BJ (cell line): Measurements from ENCODE around the gene GREB1. TPM values are rescaled to one million over a fixed set of nuclear protein-coding genes. Genes with fewer than 3 reads are reported as not detected.

Experiments used
- CTCF ChIA-PET: fragments of 350-600 bp; formaldehyde crosslinking; extraction: SDS; loops from one replicate; lab custom pipeline; 2021; ENCODE audit warnings: antibody characterized with exemption, inconsistent platforms; lab: Yijun Ruan, JAX
- POLR2A ChIA-PET: fragments of 300-600 bp; sonication (Branson Sonifier 250); formaldehyde crosslinking; extraction: SDS; loops from one replicate; lab custom pipeline; 2021; ENCODE audit warnings: antibody characterized with exemption; lab: Charles Lee
- DNase-seq: peaks from one replicate; pipeline ENCODE4 v3.0.0-alpha.2; 2011; ENCODE audit warnings: low read depth
- H3K27me3 ChIP-seq: 2 replicates; pipeline ENCODE4 v1.6.0; 2011; ENCODE audit warnings: low read length; ENCODE audit not compliant: control insufficient read depth, insufficient read depth
- H3K36me3 ChIP-seq: 2 replicates; pipeline ENCODE4 v1.5.1; 2011; ENCODE audit warnings: low read length; ENCODE audit not compliant: control insufficient read depth, insufficient read depth
- H3K4me3 ChIP-seq: 2 replicates; pipeline ENCODE4 v1.5.1; 2011; ENCODE audit warnings: low read depth, mild to moderate bottlenecking, control low read depth, low read length
- CTCF ChIP-seq: IDR thresholded peaks from 2 replicates; pipeline ENCODE4 v1.5.1; 2011; ENCODE audit warnings: low read depth, mild to moderate bottlenecking, control low read depth, inconsistent platforms, low read length, moderate library complexity; ENCODE audit not compliant: insufficient read depth
- polyA plus RNA-seq: library from polyadenylated mRNA; depleted of rRNA; stranded (reverse); fragments of >200 nt; gene quantifications from 2 replicates; pipeline ENCODE4 v1.2.3, GENCODE V29; 2011

The GREB1 gene
- polyA plus RNA-seq, 1 experiment, result not detected

GRCh38 chr2:11580697-11581096 lies 46.9 kb downstream of the GREB1 start:
- no peak for TF ChIP-seq CTCF
- no peak for DNase-seq
- no peaks in the 10 kb centered on the region for H3K36me3 ChIP-seq
- POLR2A ChIA-PET, result no interaction called here
- CTCF ChIA-PET, result interaction anchor here (0.8 to 10.6 kb wide), 8 partner anchors 26 to 456 kb away, joined by 3 to 195 read pairs (median 16); a partner anchor contains a TSS
- peaks cover 17% of the 10 kb centered on the region for H3K27me3 ChIP-seq
- no peak overlapping the region for H3K4me3 ChIP-seq

GRCh38 chr2:11581124-11581796 lies 47.4 kb downstream of the GREB1 start:
- DNase-seq, result no peak
- H3K4me3 ChIP-seq, result no peak overlapping the region
- no peaks in the 10 kb centered on the region for H3K36me3 ChIP-seq
- TF ChIP-seq CTCF, result no peak
- POLR2A ChIA-PET, result no interaction called here
- CTCF ChIA-PET, result interaction anchor here (0.8 to 10.6 kb wide), 14 partner anchors 18 to 449 kb away, joined by 3 to 195 read pairs (median 8); partner anchors contain the start of gene GREB1
- H3K27me3 ChIP-seq, result peaks cover 17% of the 10 kb centered on the region

GRCh38 chr2:11581797-11582611 lies 48.2 kb downstream of the GREB1 start:
- POLR2A ChIA-PET, result no interaction called here
- no peak overlapping the region for H3K4me3 ChIP-seq
- TF ChIP-seq CTCF, result no peak
- DNase-seq, result no peak
- peaks cover 15% of the 10 kb centered on the region for H3K27me3 ChIP-seq
- H3K36me3 ChIP-seq, result no peaks in the 10 kb centered on the region
- CTCF ChIA-PET, result interaction anchor here (0.7 to 10.6 kb wide), 38 partner anchors 9 to 797 kb away, joined by 3 to 195 read pairs (median 7); partner anchors contain the start of genes E2F6 and GREB1

GRCh38 chr2:11582612-11582861 lies 48.7 kb downstream of the GREB1 start:
- ChIA-PET CTCF (interaction anchor here (0.7 to 10.6 kb wide), 39 partner anchors 9 to 1446 kb away, joined by 3 to 195 read pairs (median 7); partner anchors contain the start of genes E2F6 and GREB1), POLR2A (no interaction called here)
- Histone ChIP-seq H3K4me3 (no peak overlapping the region), H3K27me3 (peaks cover 15% of the 10 kb centered on the region), H3K36me3 (no peaks in the 10 kb centered on the region)
- no peak for TF ChIP-seq CTCF
- no peak for DNase-seq
